Brain microvascular endothelial cell (primary cell): ENCODE data around the gene SLC9A1.
A peak's percentile ranks its signal among the peaks of the same experiment; 100 is the strongest.

Experiments
- DNase-seq: peaks from one replicate; pipeline ENCODE4 v3.0.0-alpha.2; 2020
- H3K27ac ChIP-seq: fragments of 250-450 bp; sonication (Bioruptor Pico); 2 replicates; pipeline ENCODE4 v1.5.1; 2020; ENCODE audit warnings: mild to moderate bottlenecking, moderate library complexity
- H3K27me3 ChIP-seq: fragments of 250-450 bp; sonication (Bioruptor Pico); replicated peaks from 2 replicates; pipeline ENCODE4 v1.5.1; 2020; ENCODE audit warnings: mild to moderate bottlenecking
- H3K36me3 ChIP-seq: fragments of 250-450 bp; sonication (Bioruptor Pico); replicated peaks from 2 replicates; pipeline ENCODE4 v1.5.1; 2020; ENCODE audit warnings: mild to moderate bottlenecking
- H3K4me3 ChIP-seq: 2 replicates; pipeline ENCODE4 v1.5.1; 2011; ENCODE audit warnings: low read depth, mild to moderate bottlenecking, control low read depth, low read length, moderate library complexity
- CTCF ChIP-seq: IDR thresholded peaks from 2 replicates; pipeline ENCODE4 v1.5.1; 2011; ENCODE audit warnings: low read depth, mild to moderate bottlenecking, moderate library complexity, low read length, control low read depth, inconsistent platforms; ENCODE audit errors: missing control alignments
- in situ Hi-C: cut with HindIII; loops from 2 replicates; pipeline ENCODE4 v1.10.0; 2017; ENCODE audit warnings: low sequenced_read_pairs, low pct_ligation_motif_present

Gene SLC9A1

DNA sequence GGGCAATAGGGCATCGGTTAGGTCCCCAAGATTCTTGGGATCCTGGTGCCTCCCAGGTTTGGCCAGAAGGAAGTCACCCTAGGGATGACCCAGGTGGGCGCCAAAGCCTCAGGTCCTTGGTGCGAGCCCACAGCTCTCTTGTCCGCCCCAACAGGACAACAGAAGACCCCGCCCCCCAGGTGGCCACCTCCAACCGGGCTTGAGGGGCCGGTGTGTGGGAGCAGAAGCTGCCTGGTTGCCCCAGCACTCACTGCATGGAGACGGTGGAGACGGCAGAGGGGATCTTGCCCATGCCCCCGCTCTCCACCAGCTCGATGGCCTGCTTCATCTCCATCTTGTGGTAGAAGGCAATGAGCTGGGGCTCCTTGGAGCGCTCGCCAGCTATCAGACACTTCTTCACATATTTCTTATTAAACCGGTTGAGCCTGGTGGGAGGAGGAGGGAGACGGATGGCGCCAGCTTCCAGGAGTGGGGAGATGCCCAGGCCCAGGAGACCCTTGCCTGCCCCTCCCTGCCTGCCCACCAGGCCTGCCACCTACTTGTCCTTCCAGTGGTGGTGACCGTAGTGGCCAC, 52.7 kb downstream of the SLC9A1 start:
- no peak for TF ChIP-seq CTCF
- Histone ChIP-seq H3K4me3 (no peak overlapping the region), H3K27ac (no peak overlapping the region), H3K27me3 (no peaks in the 10 kb centered on the region), H3K36me3 (no peaks in the 10 kb centered on the region)
- DNase-seq = no peak
- in situ Hi-C loops = no loop called here

GRCh38 chr1:27101696-27102095, 53.2 kb downstream of the SLC9A1 start:
- H3K27ac ChIP-seq = no peak overlapping the region
- H3K4me3 ChIP-seq = no peak overlapping the region
- no peaks in the 10 kb centered on the region for H3K36me3 ChIP-seq
- in situ Hi-C loops = no loop called here
- TF ChIP-seq CTCF = no peak
- no peak for DNase-seq
- no peaks in the 10 kb centered on the region for H3K27me3 ChIP-seq

DNA sequence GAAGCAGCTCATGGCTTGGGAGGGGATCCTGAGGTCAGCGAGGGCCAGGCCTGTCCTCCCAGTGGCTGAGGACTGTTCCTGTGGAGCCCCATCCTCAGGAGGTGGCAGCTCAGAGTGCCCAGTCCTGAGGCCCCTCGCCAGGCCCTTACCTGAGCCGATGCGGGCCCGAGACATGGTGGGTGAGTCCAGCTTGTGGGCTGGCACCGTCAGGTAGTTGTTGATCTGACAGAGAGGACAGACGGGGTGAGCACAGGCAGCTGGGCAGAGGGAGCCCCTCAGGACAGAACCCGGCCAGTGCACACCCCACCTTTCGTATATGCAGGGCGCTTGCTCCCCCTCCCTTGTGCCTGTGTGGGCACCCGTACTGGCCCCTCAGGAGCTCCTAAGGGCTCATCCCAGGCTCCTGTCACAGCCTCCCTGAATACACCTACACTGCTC, 53.9 kb downstream of the SLC9A1 start:
- no peak for TF ChIP-seq CTCF
- Histone ChIP-seq H3K27me3 (no peaks in the 10 kb centered on the region), H3K4me3 (no peak overlapping the region), H3K27ac (no peak overlapping the region), H3K36me3 (no peaks in the 10 kb centered on the region)
- in situ Hi-C loops = no loop called here
- DNase-seq = no peak

DNA sequence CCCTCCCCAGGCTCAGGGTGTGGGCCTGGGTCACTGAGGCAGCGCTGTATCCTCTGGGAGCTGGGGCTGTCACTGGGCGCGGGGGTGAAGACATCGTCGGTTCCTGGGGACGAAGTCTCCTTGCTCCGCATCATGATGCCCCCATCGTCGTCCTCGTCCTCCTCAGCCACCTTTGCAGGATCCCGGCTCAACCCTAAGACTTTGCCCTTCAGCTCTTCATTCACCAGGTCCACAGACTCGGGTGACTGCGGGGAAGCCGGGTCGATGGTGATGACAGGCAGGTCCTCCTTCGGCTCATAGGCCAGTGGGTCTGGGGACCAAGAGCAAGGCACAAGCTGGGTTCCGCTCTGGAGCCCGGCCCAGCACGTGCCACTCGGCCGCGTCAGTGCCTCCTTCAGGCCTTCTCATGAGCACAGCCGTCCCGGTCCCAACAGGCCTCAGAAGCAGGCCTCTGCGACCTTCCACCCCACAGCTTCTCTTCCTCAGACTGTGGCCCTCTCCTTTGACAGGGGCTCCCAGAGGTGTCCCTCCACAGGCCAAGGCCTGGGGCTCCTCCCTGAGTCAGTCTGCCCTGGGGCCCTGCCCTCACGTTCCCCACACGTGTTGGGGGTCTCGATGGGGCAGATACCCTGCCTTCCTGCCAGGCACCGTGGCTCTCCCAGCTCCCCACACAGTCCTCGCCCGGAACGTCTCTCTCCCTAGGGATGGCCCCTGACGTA, 54.4 kb downstream of the SLC9A1 start:
- Histone ChIP-seq H3K27ac (no peak overlapping the region), H3K4me3 (no peak overlapping the region), H3K36me3 (no peaks in the 10 kb centered on the region), H3K27me3 (no peaks in the 10 kb centered on the region)
- in situ Hi-C loops = no loop called here
- no peak for DNase-seq
- TF ChIP-seq CTCF = no peak

DNA sequence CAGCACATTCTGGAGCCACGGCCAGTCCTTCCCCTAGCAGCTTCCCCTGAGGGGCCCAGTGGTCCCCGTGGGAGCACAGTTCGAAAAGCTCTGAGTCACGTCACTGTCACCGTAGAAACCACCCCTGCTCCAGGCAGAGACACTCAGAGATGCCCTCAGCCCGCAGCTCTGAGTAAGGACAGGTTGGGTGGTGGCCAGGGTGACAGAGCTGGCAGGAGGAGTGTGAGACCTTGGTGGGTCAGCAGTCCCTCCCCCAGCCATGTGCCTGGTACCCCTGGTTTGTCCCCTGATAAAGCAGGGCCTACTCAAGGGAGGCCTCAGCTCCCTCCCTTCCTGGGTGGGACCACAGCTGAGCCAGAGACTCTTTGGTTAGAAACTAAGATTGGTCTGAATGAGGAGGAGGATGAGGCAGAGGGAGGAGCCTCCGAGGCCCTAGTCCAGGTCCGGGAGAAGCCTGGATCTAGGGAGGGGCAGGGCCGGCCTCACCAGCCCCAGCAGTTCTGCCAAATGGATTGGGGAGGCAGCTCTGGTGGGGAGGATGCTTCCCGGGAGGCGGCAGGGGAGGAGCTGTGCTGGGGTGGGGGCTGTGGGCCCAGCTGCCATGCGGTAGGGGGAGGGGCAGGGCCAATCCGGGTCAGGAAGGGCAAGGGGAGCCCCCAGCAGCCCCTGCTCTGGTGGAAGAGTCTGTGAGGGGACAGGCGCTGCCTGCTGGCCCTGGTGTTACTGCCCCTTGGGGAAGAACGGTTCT, 55.2 kb downstream of the SLC9A1 start:
- H3K36me3 ChIP-seq = no peaks in the 10 kb centered on the region
- in situ Hi-C loops = no loop called here
- no peak for TF ChIP-seq CTCF
- DNase-seq = peak; percentile 73
- H3K27ac ChIP-seq = peak overlapping the region; percentile 66
- H3K4me3 ChIP-seq = no peak overlapping the region
- no peaks in the 10 kb centered on the region for H3K27me3 ChIP-seq
